HG02852 (cell line): ENCODE results near the gene CNKSR3.

ENCODE experiments used
- ATAC-seq: cut with Tn5 transposase; IDR thresholded peaks from one replicate; pipeline ENCODE4 v1.9.1; 2021; ENCODE audit warnings: mild to moderate bottlenecking, moderate library complexity; ENCODE audit not compliant: unreplicated experiment

The CNKSR3 gene

GRCh38 chr6:154481521-154482013 is 28.9 kb downstream of the CNKSR3 start:
- ATAC-seq: no peak

- ATAC-seq: no peak
These were observed 30.5 kb downstream of the CNKSR3 start for GRCh38 chr6:154479771-154480639.

GRCh38 chr6:154479351-154479769 is 31.1 kb downstream of the CNKSR3 start:
- no peak for ATAC-seq

GRCh38 chr6:154478701-154479060 is 31.8 kb downstream of the CNKSR3 start:
- no peak for ATAC-seq

- no peak for ATAC-seq
These were observed 32.3 kb downstream of the CNKSR3 start for GRCh38 chr6:154478021-154478700.

GRCh38 chr6:154476494-154476893 is 34.0 kb downstream of the CNKSR3 start:
- no peak for ATAC-seq

- no peak for ATAC-seq
These were observed 35.6 kb downstream of the CNKSR3 start for GRCh38 chr6:154474648-154475428.

- no peak for ATAC-seq
These were observed 37.2 kb downstream of the CNKSR3 start for GRCh38 chr6:154473324-154473723.

- ATAC-seq: no peak
These were observed 38.7 kb downstream of the CNKSR3 start for GRCh38 chr6:154471609-154472362.

GRCh38 chr6:154469306-154469935 is 41.1 kb downstream of the CNKSR3 start:
- no peak for ATAC-seq

- no peak for ATAC-seq
These were observed 41.7 kb downstream of the CNKSR3 start for GRCh38 chr6:154468760-154469159.

GRCh38 chr6:154466971-154467679 is 43.4 kb downstream of the CNKSR3 start:
- ATAC-seq: no peak

- ATAC-seq: no peak
These were observed 44.3 kb downstream of the CNKSR3 start for GRCh38 chr6:154466139-154466538.

- ATAC-seq: no peak
These were observed 46.7 kb downstream of the CNKSR3 start for GRCh38 chr6:154463573-154464419.

- ATAC-seq: no peak
These were observed 48.1 kb downstream of the CNKSR3 start for GRCh38 chr6:154462425-154462824.

- ATAC-seq: no peak
These were observed 49.1 kb downstream of the CNKSR3 start for GRCh38 chr6:154461348-154461747.

- no peak for ATAC-seq
These were observed 50.0 kb downstream of the CNKSR3 start for GRCh38 chr6:154460306-154461071.

GRCh38 chr6:154459513-154459912 is 51.0 kb downstream of the CNKSR3 start:
- ATAC-seq: no peak
